Activated CD8-positive, alpha-beta T cell treated with anti-CD3 and anti-CD28 coated beads for 36 hours (primary cell): ENCODE data around the gene TBL2. TPM values are rescaled to one million over a fixed set of nuclear protein-coding genes. Genes with fewer than 3 reads are reported as not detected.
"Not testable (repeated sequence)": the region's sequence is repeated elsewhere in the genome, so short reads cannot be mapped to it uniquely, and the experiment has no call there.

ENCODE experiments used
- ATAC-seq: fragments of 200-7000 bp; cut with Tn5 transposase; one replicate; pipeline ENCODE4 v1.10.0; 2021; ENCODE audit warnings: mild to moderate bottlenecking, moderate library complexity
- CTCF ChIA-PET: fragments of 350-600 bp; sonication (Branson Sonifier 250); formaldehyde crosslinking; loops from one replicate; lab custom pipeline; 2021; ENCODE audit warnings: antibody characterized with exemption; lab: Charles Lee
- POLR2A ChIA-PET: fragments of 350-600 bp; sonication (Branson Sonifier 250); formaldehyde crosslinking; loops from one replicate; lab custom pipeline; 2021; ENCODE audit warnings: antibody characterized with exemption; lab: Charles Lee
- DNase-seq: peaks from one replicate; pipeline ENCODE4 v3.0.0-alpha.2; 2020
- H3K27ac Mint-ChIP-seq: one replicate; pipeline ENCODE4 v1.8.0; 2021; ENCODE audit warnings: mild to moderate bottlenecking, mixed read lengths
- H3K27me3 Mint-ChIP-seq: one replicate; pipeline ENCODE4 v1.8.0; 2021; ENCODE audit warnings: mixed read lengths
- H3K36me3 Mint-ChIP-seq: one replicate; pipeline ENCODE4 v1.8.0; 2021; ENCODE audit warnings: low read depth, mixed read lengths
- H3K4me1 Mint-ChIP-seq: one replicate; pipeline ENCODE4 v1.8.0; 2021; ENCODE audit warnings: low read depth, mixed read lengths
- H3K4me3 Mint-ChIP-seq: one replicate; pipeline ENCODE4 v1.8.0; 2021; ENCODE audit warnings: mild to moderate bottlenecking, moderate library complexity, mixed read lengths
- H3K9me3 Mint-ChIP-seq: one replicate; pipeline ENCODE4 v1.8.0; 2021; ENCODE audit warnings: mixed read lengths
- CTCF ChIP-seq: fragments of 200-600 bp; IDR thresholded peaks from one replicate; pipeline ENCODE4 v1.8.0; 2022; ENCODE audit warnings: antibody characterized with exemption, mild to moderate bottlenecking
- intact Hi-C: fragments of 100-400 bp; cut with micrococcal nuclease; formaldehyde crosslinking; loops from one replicate; pipeline ENCODE4 v1.10.0; 2022
- total RNA-seq, 2 experiments: library from RNA; stranded (reverse); gene quantifications; one replicate each; pipeline ENCODE4 v1.2.3, GENCODE V29; 2021

TBL2 gene
- total RNA-seq, 2 experiments from 2014 or later, result 29.6 to 30.7 TPM

DNA sequence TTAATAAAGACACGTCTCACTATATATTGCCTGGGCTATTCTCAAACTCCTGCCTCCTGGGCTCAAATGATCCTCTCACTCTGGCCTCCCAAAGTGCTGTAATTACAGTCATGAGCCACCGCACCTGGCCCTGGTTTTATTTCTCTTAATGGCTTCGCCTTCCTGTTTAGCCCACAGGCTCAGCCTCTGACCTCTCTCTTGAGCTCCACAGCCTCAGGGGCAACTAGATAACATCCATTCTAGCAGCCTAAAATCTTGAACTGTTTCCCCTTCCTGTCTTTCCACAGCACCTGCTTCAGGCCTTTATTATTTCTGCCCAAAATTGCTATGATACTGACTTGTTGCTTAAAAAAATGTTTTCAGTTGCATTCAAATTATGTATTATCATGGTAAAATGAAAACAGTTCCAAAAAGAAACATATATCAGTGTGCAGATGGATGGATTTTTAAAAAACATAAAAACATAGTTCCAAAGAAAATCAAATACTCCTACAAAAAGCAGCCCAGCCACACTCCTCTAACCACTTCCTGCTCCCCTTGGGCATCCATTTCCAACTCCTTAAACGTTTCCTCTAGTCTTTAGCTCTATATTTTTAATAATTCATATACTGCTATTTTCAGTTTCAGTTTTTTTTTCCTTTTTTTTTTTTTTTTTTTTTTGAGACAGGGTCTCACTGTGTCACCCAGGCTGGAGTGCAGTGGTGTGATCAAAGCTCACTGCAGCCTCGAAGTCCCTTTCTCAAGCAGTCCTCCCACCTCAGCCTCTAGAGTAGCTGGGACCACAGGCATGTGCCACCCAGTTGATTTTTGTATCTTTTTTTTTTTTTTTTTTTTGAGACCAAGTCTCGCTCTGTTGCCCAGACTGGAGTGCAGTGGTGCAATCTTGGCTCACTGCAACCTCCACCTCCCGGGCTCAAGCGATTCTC lies 51.2 kb downstream of the TBL2 start:
- ChIA-PET CTCF (interaction anchor here (0.6 to 1.1 kb wide), 2 partner anchors 12 to 23 kb away, joined by 4 read pairs; no protein-coding TSS in a partner anchor), POLR2A (interaction anchor here (0.6 to 1.6 kb wide), 6 partner anchors 11 to 130 kb away, joined by 3 to 4 read pairs (median 4); no protein-coding TSS in a partner anchor)
- Mint-ChIP-seq H3K27me3 (no peaks in the 10 kb centered on the region), H3K4me3 (peak overlapping the region; percentile 5), H3K36me3 (peaks cover 6% of the 10 kb centered on the region), H3K9me3 (no peaks in the 10 kb centered on the region), H3K4me1 (peaks cover 34% of the 10 kb centered on the region), H3K27ac (peak overlapping the region; percentile 81)
- intact Hi-C loops, result no loop called here
- ATAC-seq (no peak), DNase-seq (peak; percentile 42)
- no peak for TF ChIP-seq CTCF

- H3K27me3 Mint-ChIP-seq, DNase-seq, ATAC-seq, H3K4me3 Mint-ChIP-seq, H3K9me3 Mint-ChIP-seq, intact Hi-C loops, H3K36me3 Mint-ChIP-seq: not testable (repeated sequence)
- Mint-ChIP-seq H3K27ac (peak overlapping the region; percentile 86), H3K4me1 (peaks cover 34% of the 10 kb centered on the region)
- ChIA-PET POLR2A (interaction anchor here (0.6 to 1.0 kb wide), 2 partner anchors 10 to 62 kb away, joined by 3 read pairs; no protein-coding TSS in a partner anchor), CTCF (interaction anchor here (1.2 kb wide), 1 partner anchor 49 kb away, joined by 3 read pairs; no protein-coding TSS in a partner anchor)
Measured at GRCh38 chr7:73526158-73526494, 52.3 kb downstream of the TBL2 start.

DNA sequence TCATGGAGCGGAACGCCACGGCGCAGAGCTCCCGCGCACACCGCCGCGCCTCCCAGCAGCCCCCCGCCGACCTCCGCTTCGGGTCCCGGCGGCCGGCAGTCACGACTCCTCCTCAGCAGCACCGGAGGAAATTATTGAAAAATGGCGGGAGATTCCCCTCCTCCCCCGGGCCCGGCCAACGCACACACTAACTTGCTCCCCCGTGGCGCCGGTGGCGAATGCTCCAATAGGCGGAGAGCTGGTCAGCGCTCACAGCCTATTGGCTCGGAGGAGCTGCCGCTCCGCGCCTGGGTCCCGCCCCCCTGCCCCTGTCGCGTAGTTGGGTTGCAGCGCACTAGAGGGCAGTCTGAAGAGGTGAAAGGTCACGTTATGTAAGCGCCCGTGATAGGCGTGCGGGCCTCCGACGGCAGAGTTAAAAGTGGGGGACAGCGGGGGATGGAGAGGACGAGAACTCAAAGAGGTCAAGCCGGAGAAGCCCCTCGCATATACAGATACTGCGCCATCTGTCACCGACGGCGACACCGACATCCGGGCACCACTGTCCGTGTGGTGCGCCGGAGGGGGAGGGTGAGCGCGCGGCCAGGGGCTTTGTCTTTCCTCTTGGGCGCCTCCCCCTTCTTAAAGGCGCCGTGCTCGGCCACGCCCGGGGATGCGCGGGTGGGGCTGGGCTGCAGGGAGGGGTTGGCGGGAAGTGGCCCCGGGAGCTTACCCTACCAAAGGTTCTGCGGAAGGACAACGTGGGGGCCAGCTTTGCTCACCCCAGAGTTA lies 56.1 kb downstream of the TBL2 start, which contains the start of gene BAZ1B:
Gene BAZ1B, minus strand, starts transcription at position 189 of the 768 bp plus-strand sequence. CDS start 360 bp downstream, outside the sequence.
- peak within 1 kb of the TSS; percentile 95 for H3K27ac Mint-ChIP-seq
- H3K4me3 Mint-ChIP-seq, result peak within 1 kb of the TSS; percentile 90
- POLR2A ChIA-PET, result interaction anchor here (0.6 to 4.4 kb wide), 23 partner anchors 8 to 217 kb away, joined by 3 to 32 read pairs (median 4); partner anchors contain the start of genes ABHD11, BCL7B and TBL2
- CTCF ChIA-PET, result interaction anchor here (0.8 to 1.5 kb wide), 3 partner anchors 10 to 180 kb away, joined by 3 to 4 read pairs (median 3); no protein-coding TSS in a partner anchor
- DNase-seq, result peak; percentile 98
- intact Hi-C loops, result loop anchor here (2.0 to 5.0 kb wide), 2 partner anchors 35 to 55 kb away; partner anchors contain the start of genes BCL7B and TBL2
- TF ChIP-seq CTCF, result no peak
- H3K36me3 Mint-ChIP-seq, result peaks cover 40% of the 10 kb centered on the region
- peaks cover 52% of the 10 kb centered on the region for H3K4me1 Mint-ChIP-seq
- H3K9me3 Mint-ChIP-seq, result no peaks in the 10 kb centered on the region
- H3K27me3 Mint-ChIP-seq, result no peaks in the 10 kb centered on the region
- peak; percentile 93 for ATAC-seq

- peaks cover 45% of the 10 kb centered on the region for H3K36me3 Mint-ChIP-seq
- H3K9me3 Mint-ChIP-seq, result no peaks in the 10 kb centered on the region
- intact Hi-C loops, result loop anchor here (2.0 to 5.0 kb wide), 2 partner anchors 35 to 56 kb away; partner anchors contain the start of genes BCL7B and TBL2
- H3K4me1 Mint-ChIP-seq, result peaks cover 50% of the 10 kb centered on the region
- no peak for TF ChIP-seq CTCF
- peak overlapping the region; percentile 85 for H3K4me3 Mint-ChIP-seq
- ChIA-PET POLR2A (interaction anchor here (0.9 to 4.4 kb wide), 20 partner anchors 9 to 217 kb away, joined by 3 to 32 read pairs (median 4); partner anchors contain the start of genes ABHD11, BCL7B and TBL2), CTCF (interaction anchor here (0.8 to 1.7 kb wide), 4 partner anchors 37 to 181 kb away, joined by 3 to 5 read pairs (median 4); no protein-coding TSS in a partner anchor)
- H3K27me3 Mint-ChIP-seq, result no peaks in the 10 kb centered on the region
- H3K27ac Mint-ChIP-seq, result peak overlapping the region; percentile 92
- DNase-seq (no peak), ATAC-seq (peak; percentile 45)
Measured at GRCh38 chr7:73521636-73522104, 56.7 kb downstream of the TBL2 start.
